ENCODE data around the gene SPG7.

SPG7 gene

GRCh38 chr16:89478576-89479221 is 29.5 kb upstream of the SPG7 start:
- TF ChIP-seq CTCF (IDR thresholded peaks at IDR 0.05; ENCODE audit: low read depth, low read length), result no peak
- H3K4me3 ChIP-seq (ENCODE audit: low read depth, low read length), result no peak overlapping the region

DNA sequence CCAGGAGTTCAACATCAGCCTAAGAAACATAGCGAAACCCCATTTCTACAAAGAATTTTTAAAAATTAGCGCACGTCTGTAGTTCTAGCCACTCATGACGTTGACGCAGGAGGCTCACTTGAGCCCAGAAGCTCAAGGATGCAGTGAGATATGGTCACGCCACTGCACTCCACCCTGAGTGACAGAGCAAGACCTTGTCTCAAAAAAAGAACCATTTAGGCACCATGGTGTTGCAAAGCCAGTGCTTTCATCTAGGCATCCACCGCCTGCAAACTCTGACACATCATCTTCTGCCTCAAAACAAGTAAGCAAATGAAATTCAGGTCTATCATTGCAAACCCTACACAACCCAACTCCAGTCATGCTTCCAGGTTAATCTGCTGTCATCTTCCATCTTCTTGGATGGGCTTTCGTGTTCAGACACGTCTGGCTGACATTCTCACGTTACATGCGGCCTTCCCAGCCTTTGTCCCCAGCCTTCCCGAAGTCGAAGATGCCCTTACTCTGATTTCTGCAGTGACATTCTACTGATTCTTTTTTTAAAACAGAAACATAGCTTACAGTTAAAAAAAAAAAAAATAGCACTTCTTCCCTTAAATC is 26.7 kb upstream of the SPG7 start:
- TF ChIP-seq CTCF (IDR thresholded peaks at IDR 0.05; ENCODE audit: low read depth, low read length), result no peak
- H3K4me3 ChIP-seq (ENCODE audit: low read depth, low read length), result no peak overlapping the region

DNA sequence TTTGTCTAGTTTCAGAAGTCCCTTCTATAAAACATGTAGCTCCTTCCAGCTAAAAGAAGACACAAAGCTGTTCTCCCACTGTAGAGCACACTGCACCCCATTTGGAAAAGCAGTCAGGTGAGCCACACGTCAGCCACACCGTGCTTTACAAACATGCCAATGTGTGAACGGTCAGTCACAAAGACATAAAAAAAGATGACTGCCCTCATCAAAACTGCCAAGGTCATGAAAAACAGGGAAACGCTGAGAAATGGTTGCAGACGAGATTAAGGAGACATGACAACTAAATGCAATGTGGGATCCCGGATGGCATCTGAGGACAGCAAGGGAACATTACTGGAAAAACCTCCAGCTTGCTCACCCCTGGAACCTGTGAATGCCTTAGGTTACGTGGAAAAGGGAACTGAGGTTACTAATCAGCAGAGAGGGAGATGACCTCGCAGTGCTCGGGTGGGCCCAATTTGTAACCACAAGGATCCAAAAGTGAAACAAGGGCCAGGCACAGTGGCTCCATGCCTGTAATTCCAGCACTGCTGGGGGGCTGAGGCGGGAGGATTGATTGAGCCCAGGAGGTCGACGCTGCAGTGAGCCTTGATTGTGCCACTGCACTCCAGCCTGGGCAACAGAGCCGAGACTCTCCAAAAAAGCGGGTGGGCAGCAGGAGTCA is 25.9 kb upstream of the SPG7 start:
- TF ChIP-seq CTCF (IDR thresholded peaks at IDR 0.05; ENCODE audit: low read depth, low read length), result no peak
- no peak overlapping the region for H3K4me3 ChIP-seq (ENCODE audit: low read depth, low read length)

DNA sequence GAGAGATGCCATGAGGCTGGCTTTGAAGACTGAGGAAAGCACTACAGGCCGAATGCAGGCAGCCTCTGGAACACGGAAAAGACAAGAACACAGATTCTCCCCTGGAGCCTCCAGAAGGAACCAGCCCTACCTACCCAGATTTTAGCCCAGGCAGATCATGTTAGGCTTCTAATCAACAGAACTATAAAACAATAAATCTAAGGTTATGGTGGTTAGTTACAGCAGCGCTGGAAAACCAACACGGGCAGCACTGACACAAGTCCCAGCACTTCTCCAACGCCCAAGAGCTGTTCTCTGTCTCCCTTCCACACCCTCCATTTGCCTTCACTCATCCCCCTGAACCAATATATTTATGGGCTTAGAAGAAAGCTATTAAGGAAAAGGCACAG is 25.4 kb upstream of the SPG7 start:
- no peak for TF ChIP-seq CTCF (IDR thresholded peaks at IDR 0.05; ENCODE audit: low read depth, low read length)
- no peak overlapping the region for H3K4me3 ChIP-seq (ENCODE audit: low read depth, low read length)

DNA sequence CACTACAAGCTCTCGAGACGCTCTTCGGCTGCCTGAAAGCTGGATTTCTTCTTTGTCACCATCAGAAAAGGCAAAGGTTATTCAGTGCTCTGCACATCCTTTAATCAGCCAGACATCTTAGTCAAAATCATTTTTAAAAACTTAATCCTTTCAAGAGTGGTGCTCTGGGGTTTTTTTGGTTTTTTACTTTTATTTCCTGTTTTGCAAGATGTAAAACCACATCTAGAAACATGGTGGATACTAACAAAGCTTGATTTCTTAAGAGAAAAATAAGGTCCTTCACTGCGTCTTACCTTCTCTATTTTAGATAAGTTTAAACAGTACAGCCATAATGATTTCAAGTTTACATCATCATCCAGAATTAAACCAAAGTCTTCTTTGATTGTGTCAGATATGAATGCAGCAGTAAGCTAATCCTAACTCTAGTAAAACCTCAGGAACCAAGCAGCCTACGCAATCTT is 24.1 kb upstream of the SPG7 start:
- TF ChIP-seq CTCF (IDR thresholded peaks at IDR 0.05; ENCODE audit: low read depth, low read length), result no peak
- H3K4me3 ChIP-seq (ENCODE audit: low read depth, low read length), result no peak overlapping the region

DNA sequence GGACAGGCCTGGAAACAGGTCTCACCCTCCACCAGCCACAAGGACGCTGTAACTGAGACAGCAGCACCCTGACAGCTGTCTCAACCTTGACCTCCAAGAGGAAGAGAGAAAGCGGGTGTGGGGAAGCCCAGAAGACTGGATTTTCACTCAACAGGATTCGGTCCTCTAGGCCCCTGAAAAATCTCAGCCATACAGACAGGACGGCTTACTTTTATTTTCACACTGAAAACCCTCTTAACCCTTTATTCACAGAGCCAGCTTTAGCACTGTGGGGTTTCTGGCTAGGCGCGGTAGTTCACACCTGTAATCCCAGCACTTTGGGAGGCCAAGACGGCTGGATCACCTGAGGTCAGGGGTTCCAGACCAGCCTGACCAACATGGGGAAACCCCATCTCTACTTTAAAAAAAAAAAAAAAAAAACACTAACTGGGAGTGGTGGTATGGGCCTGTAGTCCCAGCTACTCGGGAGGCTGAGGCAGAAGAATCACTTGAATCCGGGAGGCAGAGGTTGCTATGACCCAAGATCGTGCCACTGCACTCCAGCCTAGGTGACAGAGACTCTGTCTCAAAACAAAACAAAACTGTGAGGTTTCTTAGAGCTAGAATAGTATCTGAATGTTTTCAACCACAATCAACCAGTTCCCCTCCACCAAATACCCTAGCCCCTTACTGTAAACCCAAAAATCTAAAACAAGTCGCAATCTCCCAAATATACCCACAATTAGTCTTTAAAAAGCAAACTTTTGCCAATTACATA is 23.1 kb upstream of the SPG7 start:
- TF ChIP-seq CTCF (IDR thresholded peaks at IDR 0.05; ENCODE audit: low read depth, low read length), result no peak
- H3K4me3 ChIP-seq (ENCODE audit: low read depth, low read length), result no peak overlapping the region

All from WI38 (cell line).